GM12891 (cell line): ENCODE data around the gene PHF21A.

Source experiments
- PAX5 ChIP-seq: IDR thresholded peaks from 2 replicates; pipeline ENCODE4 v1.6.1; 2011; ENCODE audit warnings: low read length, moderate library complexity, mild to moderate bottlenecking; ENCODE audit not compliant: insufficient read depth, severe bottlenecking
- POLR2A ChIP-seq: IDR thresholded peaks from 2 replicates; pipeline ENCODE4 v1.6.1; 2011; ENCODE audit warnings: low read depth, low read length, control low read depth
- POLR2AphosphoS5 ChIP-seq: IDR thresholded peaks from 2 replicates; pipeline ENCODE4 v1.6.1; 2011; ENCODE audit warnings: low read depth, low read length, control low read depth
- TAF1 ChIP-seq: IDR thresholded peaks from 2 replicates; pipeline ENCODE4 v1.6.1; 2011; ENCODE audit warnings: low read depth, low read length, control low read depth

- TF ChIP-seq POLR2AphosphoS5 = no peak
- no peak for TF ChIP-seq POLR2A
- no peak for TF ChIP-seq PAX5
- TF ChIP-seq TAF1 = no peak
Observed at GRCh38 chr11:46012185-46012584, 109.1 kb downstream of the PHF21A start.
